NB4 (cell line): ENCODE data around the gene VASH2.

Experiments used
- DNase-seq: peaks from one replicate; pipeline ENCODE4 v3.0.0; 2010; ENCODE audit warnings: low read depth
- H3K4me3 ChIP-seq: one replicate; pipeline ENCODE4 v1.5.1; 2011; ENCODE audit warnings: mild to moderate bottlenecking, low read depth, low read length, moderate library complexity
- CTCF ChIP-seq: IDR thresholded peaks from one replicate; pipeline ENCODE4 v1.5.1; 2012; ENCODE audit warnings: low read depth, low read length
- MAX ChIP-seq: IDR thresholded peaks from 2 replicates; pipeline ENCODE4 v1.6.1; 2011; ENCODE audit warnings: low read depth, low read length
- MYC ChIP-seq: IDR thresholded peaks from 2 replicates; pipeline ENCODE4 v1.6.1; 2011; ENCODE audit warnings: low read depth, low read length
- POLR2A ChIP-seq: IDR thresholded peaks from 2 replicates; pipeline ENCODE4 v1.6.1; 2011; ENCODE audit warnings: mild to moderate bottlenecking; ENCODE audit not compliant: insufficient read length; ENCODE audit errors: extremely low read depth

Gene VASH2

GRCh38 chr1:212994926-212995325 is 44.6 kb downstream of the VASH2 start:
- TF ChIP-seq MYC (no peak), POLR2A (no peak), MAX (no peak), CTCF (no peak)
- H3K4me3 ChIP-seq, result no peak overlapping the region
- no peak for DNase-seq

- TF ChIP-seq MAX (no peak), POLR2A (no peak), MYC (no peak), CTCF (no peak)
- H3K4me3 ChIP-seq, result no peak overlapping the region
- no peak for DNase-seq
Observed at GRCh38 chr1:213003256-213003655, 52.9 kb downstream of the VASH2 start.

GRCh38 chr1:213008564-213008963 is 58.2 kb downstream of the VASH2 start:
- no peak overlapping the region for H3K4me3 ChIP-seq
- DNase-seq, result peak; percentile 23
- TF ChIP-seq POLR2A (no peak), MYC (no peak), MAX (no peak), CTCF (no peak)

GRCh38 chr1:213014642-213015041 is 64.3 kb downstream of the VASH2 start:
- TF ChIP-seq CTCF (no peak), POLR2A (no peak), MAX (no peak), MYC (no peak; the same call in 1 of the 2 replicates)
- DNase-seq, result peak; percentile 68

GRCh38 chr1:213015099-213016050 is 65.0 kb downstream of the VASH2 start, which contains the start of gene ANGEL2:
TSS of gene ANGEL2 (minus strand) at chr1:213015867. CDS start at chr1:213015671, 196 bp downstream.
- DNase-seq, result peak; percentile 98
- no peak for TF ChIP-seq CTCF
- peak; percentile 92 for TF ChIP-seq POLR2A
- peak; percentile 16 for TF ChIP-seq MYC
- TF ChIP-seq MAX, result peak; percentile 69
- peak within 1 kb of the TSS; percentile 79 for H3K4me3 ChIP-seq

More at GRCh38 chr1:213014642-213015041, 64.3 kb downstream of the VASH2 start:
- peak overlapping the region; percentile 79 for H3K4me3 ChIP-seq
